ENCODE data around the gene SND1.

- TF ChIP-seq POLR2AphosphoS5 (IDR thresholded peaks at IDR 0.05), result no peak
- TF ChIP-seq, protein P1, sequence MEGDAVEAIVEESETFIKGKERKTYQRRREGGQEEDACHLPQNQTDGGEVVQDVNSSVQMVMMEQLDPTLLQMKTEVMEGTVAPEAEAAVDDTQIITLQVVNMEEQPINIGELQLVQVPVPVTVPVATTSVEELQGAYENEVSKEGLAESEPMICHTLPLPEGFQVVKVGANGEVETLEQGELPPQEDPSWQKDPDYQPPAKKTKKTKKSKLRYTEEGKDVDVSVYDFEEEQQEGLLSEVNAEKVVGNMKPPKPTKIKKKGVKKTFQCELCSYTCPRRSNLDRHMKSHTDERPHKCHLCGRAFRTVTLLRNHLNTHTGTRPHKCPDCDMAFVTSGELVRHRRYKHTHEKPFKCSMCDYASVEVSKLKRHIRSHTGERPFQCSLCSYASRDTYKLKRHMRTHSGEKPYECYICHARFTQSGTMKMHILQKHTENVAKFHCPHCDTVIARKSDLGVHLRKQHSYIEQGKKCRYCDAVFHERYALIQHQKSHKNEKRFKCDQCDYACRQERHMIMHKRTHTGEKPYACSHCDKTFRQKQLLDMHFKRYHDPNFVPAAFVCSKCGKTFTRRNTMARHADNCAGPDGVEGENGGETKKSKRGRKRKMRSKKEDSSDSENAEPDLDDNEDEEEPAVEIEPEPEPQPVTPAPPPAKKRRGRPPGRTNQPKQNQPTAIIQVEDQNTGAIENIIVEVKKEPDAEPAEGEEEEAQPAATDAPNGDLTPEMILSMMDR (IDR thresholded peaks at IDR 0.05), result no peak
Observed at GRCh38 chr7:127657500-127657899, 5.5 kb downstream of the SND1 start.

Data from breast epithelium (tissue), 3 donors.